Activated CD8-positive, alpha-beta T cell treated with anti-CD3 and anti-CD28 coated beads, Interleukin-2, amount 10 ng/mL, durations not matched to agents 7 days and 5 days (primary cell): ENCODE results near the gene TMEM139. TPM values are rescaled to one million over a fixed set of nuclear protein-coding genes. Genes with fewer than 3 reads are reported as not detected.
"Not testable (repeated sequence)": the region's sequence is repeated elsewhere in the genome, so short reads cannot be mapped to it uniquely, and the experiment has no call there.

Experiments
- ATAC-seq: fragments of 150-1000 bp; cut with Tn5 transposase; one replicate; pipeline ENCODE4 v1.10.0; 2021; ENCODE audit warnings: moderate library complexity
- CTCF ChIA-PET: fragments of 350-600 bp; sonication (Branson Sonifier 250); formaldehyde crosslinking; loops from one replicate; lab custom pipeline; 2021; ENCODE audit warnings: antibody characterized with exemption; lab: Charles Lee
- POLR2A ChIA-PET: fragments of 350-600 bp; sonication (Branson Sonifier 250); formaldehyde crosslinking; loops from one replicate; lab custom pipeline; 2021; ENCODE audit warnings: antibody characterized with exemption; lab: Charles Lee
- DNase-seq: peaks from one replicate; pipeline ENCODE4 v3.0.0-alpha.2; 2020
- H3K27ac Mint-ChIP-seq: one replicate; pipeline ENCODE4 v1.8.0; 2021; ENCODE audit warnings: mild to moderate bottlenecking, mixed read lengths
- H3K27me3 Mint-ChIP-seq: one replicate; pipeline ENCODE4 v1.8.0; 2021; ENCODE audit warnings: low read depth, mixed read lengths
- H3K36me3 Mint-ChIP-seq: one replicate; pipeline ENCODE4 v1.8.0; 2021; ENCODE audit warnings: low read depth, mixed read lengths
- H3K4me1 Mint-ChIP-seq: one replicate; pipeline ENCODE4 v1.8.0; 2021; ENCODE audit warnings: low read depth, mixed read lengths
- H3K4me3 Mint-ChIP-seq: one replicate; pipeline ENCODE4 v1.8.0; 2021; ENCODE audit warnings: mild to moderate bottlenecking, mixed read lengths
- H3K9me3 Mint-ChIP-seq: one replicate; pipeline ENCODE4 v1.8.0; 2022; ENCODE audit warnings: mixed read lengths; ENCODE audit not compliant: insufficient read depth
- total RNA-seq, 2 experiments: library from RNA; stranded (reverse); gene quantifications; one replicate each; pipeline ENCODE4 v1.2.3, GENCODE V29; 2021

The TMEM139 gene
- total RNA-seq, 2 experiments from 2014 or later = 0.29 to 0.65 TPM

DNA sequence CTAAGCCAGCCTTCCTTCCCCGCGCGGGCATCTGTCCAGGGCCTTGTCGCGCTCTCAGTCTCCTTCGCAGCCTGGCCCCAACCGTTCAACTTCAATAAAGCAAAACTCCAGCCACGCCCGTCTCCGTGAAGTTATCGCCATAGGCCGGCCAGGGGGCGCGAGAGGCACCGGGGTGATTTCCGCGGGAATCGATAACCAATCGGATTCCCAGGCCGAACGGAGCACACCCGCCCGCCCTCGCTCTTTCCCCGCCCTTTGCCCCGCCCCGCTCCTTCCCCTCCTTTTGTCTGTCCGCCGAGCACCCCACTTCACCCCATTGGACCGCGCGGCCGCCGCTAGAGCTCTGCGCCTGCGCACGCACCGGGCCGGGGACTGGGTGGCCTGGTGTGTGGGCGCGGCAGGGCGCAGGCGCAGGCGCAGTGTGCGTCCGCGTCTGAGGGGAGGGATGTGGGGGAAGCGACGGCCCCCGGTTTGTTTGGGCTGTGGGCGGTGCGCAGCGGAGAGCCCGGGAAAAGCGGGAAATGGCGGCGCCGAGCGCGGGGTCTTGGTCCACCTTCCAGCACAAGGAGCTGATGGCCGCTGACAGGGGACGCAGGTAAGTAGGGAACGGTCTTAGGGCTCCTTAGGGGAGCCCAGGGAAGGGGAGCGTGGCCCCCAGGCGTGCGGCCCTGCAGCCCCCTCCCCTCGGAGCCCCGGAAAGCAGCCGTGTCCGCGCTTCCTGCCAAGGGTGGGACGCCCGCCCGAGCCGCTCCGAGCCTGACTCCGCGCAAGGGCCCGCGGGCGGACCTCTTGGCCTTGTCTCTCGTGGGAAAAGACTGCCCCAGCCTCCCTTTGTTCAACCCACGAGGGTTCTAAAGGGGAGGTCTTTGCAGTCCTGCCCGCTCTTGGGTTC is 3.4 kb downstream of the TMEM139 start, which contains the start of gene CASP2:
Gene CASP2 (plus strand): TSS at position 417 of the 892 bp plus-strand sequence. CDS start 105 bp downstream, at position 522.
- H3K36me3 Mint-ChIP-seq = peaks cover 51% of the 10 kb centered on the region
- H3K4me1 Mint-ChIP-seq = peaks cover 55% of the 10 kb centered on the region
- DNase-seq (peak; percentile 99), ATAC-seq (peak; percentile 97)
- H3K4me3 Mint-ChIP-seq = peak within 1 kb of the TSS; percentile 93
- peak within 1 kb of the TSS; percentile 94 for H3K27ac Mint-ChIP-seq
- no peaks in the 10 kb centered on the region for H3K27me3 Mint-ChIP-seq
- POLR2A ChIA-PET = interaction anchor here (0.6 to 2.7 kb wide), 16 partner anchors 9 to 1549 kb away, joined by 3 to 17 read pairs (median 5); partner anchors contain the start of gene GSTK1
- peaks cover 12% of the 10 kb centered on the region for H3K9me3 Mint-ChIP-seq
- CTCF ChIA-PET = interaction anchor here (1.0 to 2.5 kb wide), 12 partner anchors 9 to 92 kb away, joined by 3 to 29 read pairs (median 5); partner anchors contain the start of gene GSTK1

DNA sequence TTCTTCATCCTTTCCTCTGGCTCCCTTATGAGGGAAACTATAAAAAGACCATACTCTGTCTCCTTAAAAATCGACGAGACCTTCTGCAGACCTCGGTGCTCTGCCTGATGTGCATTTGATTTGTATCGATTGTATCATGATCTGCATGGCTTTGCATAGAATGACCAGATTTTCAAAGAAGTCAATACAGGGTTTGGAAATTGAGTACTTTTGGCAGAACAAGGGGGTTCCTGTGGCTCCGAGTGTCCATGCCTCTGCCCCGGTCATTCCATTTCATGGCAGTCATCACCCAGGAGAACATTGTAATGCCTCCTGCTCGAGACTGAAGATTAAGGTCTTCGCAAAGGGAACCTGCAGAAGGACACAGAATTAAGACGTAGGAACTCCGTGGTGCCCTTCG is 4.1 kb downstream of the TMEM139 start:
- ChIA-PET POLR2A (interaction anchor here (0.6 to 2.7 kb wide), 11 partner anchors 11 to 1548 kb away, joined by 3 to 17 read pairs (median 6); partner anchors contain the start of gene GSTK1), CTCF (interaction anchor here (1.2 to 2.5 kb wide), 4 partner anchors 8 to 48 kb away, joined by 4 to 29 read pairs (median 12); no protein-coding TSS in a partner anchor)
- peak overlapping the region; percentile 86 for H3K27ac Mint-ChIP-seq
- no peak for ATAC-seq
- peaks cover 57% of the 10 kb centered on the region for H3K36me3 Mint-ChIP-seq
- H3K4me3 Mint-ChIP-seq = peak overlapping the region; percentile 93
- peaks cover 12% of the 10 kb centered on the region for H3K9me3 Mint-ChIP-seq
- no peak for DNase-seq
- H3K27me3 Mint-ChIP-seq = no peaks in the 10 kb centered on the region
- H3K4me1 Mint-ChIP-seq = peaks cover 55% of the 10 kb centered on the region

DNA sequence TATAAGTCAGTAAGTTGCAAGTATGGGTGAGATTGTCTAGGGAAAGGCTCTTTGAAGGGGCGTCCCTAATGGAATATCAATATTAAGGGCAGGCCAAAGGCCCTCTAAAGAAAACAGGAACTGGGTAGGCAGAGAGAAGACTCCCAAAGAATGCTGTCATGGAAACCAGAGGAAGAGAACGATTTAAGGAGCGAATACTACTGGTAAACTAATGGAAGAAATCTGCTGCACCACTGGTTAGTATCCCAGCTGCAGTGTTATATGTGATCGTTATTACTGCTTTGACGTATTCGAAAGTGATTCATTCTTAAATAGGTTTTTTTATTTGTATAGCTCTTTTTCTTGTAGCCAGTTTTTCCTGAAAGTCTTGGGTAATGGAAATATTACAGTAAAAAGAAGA is 4.7 kb downstream of the TMEM139 start:
- POLR2A ChIA-PET = interaction anchor here (0.8 to 1.4 kb wide), 3 partner anchors 10 to 26 kb away, joined by 3 to 6 read pairs (median 4); partner anchors contain the start of gene GSTK1
- CTCF ChIA-PET = interaction anchor here (0.6 to 13.9 kb wide), 7 partner anchors 10 to 86 kb away, joined by 3 to 274 read pairs (median 3); no protein-coding TSS in a partner anchor
- peaks cover 12% of the 10 kb centered on the region for H3K9me3 Mint-ChIP-seq
- DNase-seq (no peak), ATAC-seq (no peak)
- peak overlapping the region; percentile 93 for H3K4me3 Mint-ChIP-seq
- H3K36me3 Mint-ChIP-seq = peaks cover 63% of the 10 kb centered on the region
- H3K27me3 Mint-ChIP-seq = no peaks in the 10 kb centered on the region
- peaks cover 55% of the 10 kb centered on the region for H3K4me1 Mint-ChIP-seq
- H3K27ac Mint-ChIP-seq = peak overlapping the region; percentile 86

DNA sequence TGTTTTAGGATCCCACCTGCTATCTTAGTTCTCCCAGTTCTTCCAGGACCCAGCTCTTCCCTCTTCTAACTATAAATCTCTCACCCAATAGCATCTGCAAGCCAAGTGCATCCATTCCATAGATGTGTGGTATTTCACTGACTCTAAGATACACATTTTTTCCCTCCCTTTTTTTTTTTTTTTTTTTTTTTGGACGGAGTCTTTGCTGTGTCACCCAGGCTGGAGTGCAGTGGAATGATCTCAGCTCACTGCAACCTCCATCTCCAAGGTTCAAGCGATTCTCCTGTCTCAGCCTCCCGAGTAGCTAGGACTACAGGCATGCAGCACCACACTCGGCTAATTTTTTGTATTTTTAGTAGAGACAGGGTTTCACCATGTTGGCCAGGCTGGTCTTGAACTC is 5.1 kb downstream of the TMEM139 start:
- Mint-ChIP-seq H3K9me3 (peaks cover 12% of the 10 kb centered on the region), H3K4me3 (peak overlapping the region; percentile 93), H3K4me1 (peaks cover 55% of the 10 kb centered on the region), H3K27ac (peak overlapping the region; percentile 86), H3K36me3 (peaks cover 68% of the 10 kb centered on the region)
- H3K27me3 Mint-ChIP-seq, DNase-seq, ATAC-seq: not testable (repeated sequence)
- POLR2A ChIA-PET = interaction anchor here (0.8 to 1.4 kb wide), 4 partner anchors 10 to 27 kb away, joined by 3 to 6 read pairs (median 4); partner anchors contain the start of gene GSTK1
- CTCF ChIA-PET = interaction anchor here (0.9 to 13.9 kb wide), 6 partner anchors 9 to 86 kb away, joined by 3 to 274 read pairs (median 4); no protein-coding TSS in a partner anchor

DNA sequence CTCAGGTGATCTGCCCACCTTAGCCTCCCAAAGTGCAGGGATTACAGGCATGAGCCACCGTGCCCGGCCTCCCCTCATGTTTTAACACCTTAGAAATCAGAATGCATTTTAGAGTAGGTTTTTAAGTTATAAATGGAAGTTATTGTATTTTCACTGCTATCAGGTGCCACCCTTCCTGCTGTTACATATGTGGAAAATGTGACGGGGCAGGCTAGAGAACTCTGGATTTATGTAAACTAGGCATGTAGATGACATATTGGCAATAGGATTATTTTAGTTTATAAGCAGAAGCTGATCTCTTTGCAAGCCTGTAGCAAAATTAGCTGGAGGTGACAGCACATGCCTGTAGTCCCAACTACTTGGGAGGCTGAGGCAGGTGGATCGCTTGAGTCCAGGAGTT is 5.5 kb downstream of the TMEM139 start:
- Mint-ChIP-seq H3K9me3 (peaks cover 12% of the 10 kb centered on the region), H3K36me3 (peaks cover 72% of the 10 kb centered on the region), H3K27me3 (no peaks in the 10 kb centered on the region), H3K27ac (peak overlapping the region; percentile 86), H3K4me1 (peaks cover 59% of the 10 kb centered on the region), H3K4me3 (peak overlapping the region; percentile 93)
- CTCF ChIA-PET = interaction anchor here (0.8 to 13.9 kb wide), 6 partner anchors 9 to 85 kb away, joined by 3 to 274 read pairs (median 4); no protein-coding TSS in a partner anchor
- POLR2A ChIA-PET = interaction anchor here (0.6 to 1.4 kb wide), 4 partner anchors 9 to 27 kb away, joined by 3 to 6 read pairs (median 4); partner anchors contain the start of gene GSTK1
- DNase-seq (no peak), ATAC-seq (no peak)

DNA sequence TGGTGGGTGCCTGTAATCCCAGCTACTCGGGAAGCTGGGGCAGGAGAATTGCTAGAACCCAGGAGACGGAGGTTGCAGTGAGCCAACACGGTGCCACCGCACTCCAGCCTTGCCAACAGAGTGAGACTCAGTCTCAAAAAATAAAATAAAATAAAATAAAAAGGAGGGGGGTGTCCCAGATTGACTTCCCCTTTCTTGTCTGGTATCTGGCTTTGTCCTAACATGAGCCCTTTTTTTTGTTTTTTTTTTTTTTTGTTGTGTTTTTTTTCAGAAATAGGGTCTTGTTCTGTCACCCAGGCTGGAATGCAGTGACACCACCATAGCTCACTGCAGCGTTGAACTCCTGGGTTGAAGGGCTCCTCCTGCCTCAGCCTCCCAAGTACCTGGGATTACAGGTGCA is 8.1 kb downstream of the TMEM139 start:
- H3K9me3 Mint-ChIP-seq = peaks cover 1% of the 10 kb centered on the region
- DNase-seq = no peak
- H3K4me1 Mint-ChIP-seq = peaks cover 65% of the 10 kb centered on the region
- H3K4me3 Mint-ChIP-seq = no peak overlapping the region
- no peak for ATAC-seq
- H3K36me3 Mint-ChIP-seq = peaks cover 84% of the 10 kb centered on the region
- POLR2A ChIA-PET = interaction anchor here (1.1 to 1.6 kb wide), 4 partner anchors 13 to 53 kb away, joined by 3 to 4 read pairs (median 3); no protein-coding TSS in a partner anchor
- CTCF ChIA-PET = interaction anchor here (0.8 to 13.9 kb wide), 8 partner anchors 8 to 124 kb away, joined by 3 to 274 read pairs (median 5); partner anchors contain the start of gene GSTK1
- H3K27me3 Mint-ChIP-seq = no peaks in the 10 kb centered on the region
- H3K27ac Mint-ChIP-seq = no peak overlapping the region

DNA sequence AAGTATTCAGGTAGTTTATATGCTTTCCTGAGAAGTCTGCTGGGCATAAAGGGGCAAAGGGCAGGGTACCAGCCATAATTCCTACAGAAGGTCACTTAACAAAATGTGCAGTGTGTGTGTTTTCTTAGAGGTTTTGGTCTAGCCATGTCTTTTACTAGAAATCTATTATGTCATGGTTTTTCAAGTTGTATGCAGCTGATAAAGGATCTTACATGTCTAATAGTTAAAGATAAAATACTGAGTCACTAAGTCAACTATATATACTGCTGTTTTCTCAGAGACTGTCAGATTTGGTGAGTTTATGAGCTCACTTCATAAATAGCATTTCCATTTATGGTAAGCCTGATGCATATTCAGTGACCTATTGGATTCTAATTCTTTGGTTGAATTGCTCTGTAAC is 11.1 kb downstream of the TMEM139 start:
- ChIA-PET CTCF (interaction anchor here (1.0 to 13.9 kb wide), 10 partner anchors 8 to 84 kb away, joined by 3 to 274 read pairs (median 3); partner anchors contain the start of gene CASP2), POLR2A (interaction anchor here (0.9 to 1.3 kb wide), 4 partner anchors 16 to 52 kb away, joined by 3 to 5 read pairs (median 4); no protein-coding TSS in a partner anchor)
- Mint-ChIP-seq H3K4me1 (peaks cover 64% of the 10 kb centered on the region), H3K4me3 (no peak overlapping the region), H3K9me3 (no peaks in the 10 kb centered on the region), H3K27me3 (no peaks in the 10 kb centered on the region), H3K36me3 (peaks cover 90% of the 10 kb centered on the region), H3K27ac (peak overlapping the region; percentile 30)
- no peak for DNase-seq
- no peak for ATAC-seq

GRCh38 chr7:143296686-143297085 is 11.9 kb downstream of the TMEM139 start:
- Mint-ChIP-seq H3K4me3 (no peak overlapping the region), H3K27ac (no peak overlapping the region), H3K4me1 (peaks cover 59% of the 10 kb centered on the region), H3K27me3 (no peaks in the 10 kb centered on the region), H3K36me3 (peaks cover 91% of the 10 kb centered on the region), H3K9me3 (no peaks in the 10 kb centered on the region)
- DNase-seq (no peak), ATAC-seq (no peak)
- ChIA-PET POLR2A (interaction anchor here (1.1 to 1.3 kb wide), 4 partner anchors 17 to 56 kb away, joined by 4 to 5 read pairs (median 4); no protein-coding TSS in a partner anchor), CTCF (interaction anchor here (0.9 to 13.9 kb wide), 10 partner anchors 9 to 83 kb away, joined by 3 to 274 read pairs (median 3); partner anchors contain the start of gene CASP2)

- CTCF ChIA-PET = interaction anchor here (0.7 to 13.9 kb wide), 44 partner anchors 9 to 294 kb away, joined by 3 to 274 read pairs (median 6); partner anchors contain the start of genes CASP2, EPHA1 and GSTK1
- ATAC-seq (no peak), DNase-seq (no peak)
- H3K9me3 Mint-ChIP-seq = no peaks in the 10 kb centered on the region
- no peaks in the 10 kb centered on the region for H3K27me3 Mint-ChIP-seq
- no peak overlapping the region for H3K4me3 Mint-ChIP-seq
- H3K4me1 Mint-ChIP-seq = peaks cover 51% of the 10 kb centered on the region
- POLR2A ChIA-PET = interaction anchor here (0.8 to 2.8 kb wide), 5 partner anchors 9 to 80 kb away, joined by 3 to 11 read pairs (median 6); partner anchors contain the start of genes CASP2 and GSTK1
- H3K27ac Mint-ChIP-seq = no peak overlapping the region
- peaks cover 92% of the 10 kb centered on the region for H3K36me3 Mint-ChIP-seq
Measured at GRCh38 chr7:143299346-143299745, 14.6 kb downstream of the TMEM139 start.

- ChIA-PET CTCF (interaction anchor here (0.7 to 13.9 kb wide), 43 partner anchors 9 to 295 kb away, joined by 3 to 274 read pairs (median 6); partner anchors contain the start of genes CASP2, EPHA1 and GSTK1), POLR2A (interaction anchor here (0.8 to 2.8 kb wide), 5 partner anchors 9 to 80 kb away, joined by 3 to 11 read pairs (median 6); partner anchors contain the start of genes CASP2 and GSTK1)
- Mint-ChIP-seq H3K4me3 (no peak overlapping the region), H3K36me3 (peaks cover 92% of the 10 kb centered on the region), H3K4me1 (peaks cover 52% of the 10 kb centered on the region), H3K9me3 (no peaks in the 10 kb centered on the region), H3K27me3 (no peaks in the 10 kb centered on the region), H3K27ac (no peak overlapping the region)
- ATAC-seq = peak; percentile 87
- peak; percentile 71 for DNase-seq
Measured at GRCh38 chr7:143299840-143300239, 15.1 kb downstream of the TMEM139 start.
